ENCODE data around the gene GTSE1. TPM values are rescaled to one million over a fixed set of nuclear protein-coding genes. Genes with fewer than 3 reads are reported as not detected.

Gene GTSE1
- total RNA-seq, 1 experiment from 2014 or later = 46.1 TPM

GRCh38 chr22:46300491-46300890, 3.8 kb downstream of the GTSE1 start:
- H3K27ac ChIP-seq (ENCODE audit: low read depth, low read length) = no peak overlapping the region
- POLR2A ChIA-PET = no interaction called here
- no peak for ATAC-seq

GRCh38 chr22:46303347-46303965, 6.8 kb downstream of the GTSE1 start:
- intact Hi-C loops (cut with micrococcal nuclease) = no loop called here
- Histone ChIP-seq H4K20me1 (ENCODE audit: insufficient read depth) (no peaks in the 10 kb centered on the region), H3K9me3 (ENCODE audit: control insufficient read depth in 1 of 2, insufficient read depth in 1 of 2, low read depth in 1 of 2, low read length in 2 of 2) (no peaks in the 10 kb centered on the region), H3K4me2 (ENCODE audit: low read length) (no peak overlapping the region), H3K4me3 (replicated peaks in 1 of 2; ENCODE audit: low read depth in 1 of 2, low read length in 2 of 2) (no peak overlapping the region), H3K9me2 (ENCODE audit: insufficient read depth) (no peaks in the 10 kb centered on the region), H3K79me2 (ENCODE audit: insufficient read depth, low read length) (peaks cover 87% of the 10 kb centered on the region), H2AFZ (ENCODE audit: low read depth, low read length, poor library complexity, severe bottlenecking) (no peak overlapping the region), H3K4me1 (ENCODE audit: control insufficient read depth in 1 of 2, insufficient read depth in 2 of 2, low read length in 2 of 2) (peaks cover 3% of the 10 kb centered on the region in 2 experiments; a peak in 1 of 4 replicates), H3K27me3 (ENCODE audit: insufficient read depth, low read length) (no peaks in the 10 kb centered on the region), H3K36me3 (ENCODE audit: control insufficient read depth in 1 of 2, insufficient read depth in 2 of 2, low read length in 2 of 2) (peaks cover 10 to 37% of the 10 kb centered on the region in 2 experiments), H3K27ac (ENCODE audit: low read depth, low read length) (no peak overlapping the region), H3K9ac (ENCODE audit: low read length) (no peak overlapping the region)
- POLR2A ChIA-PET = no interaction called here
- DNase-seq (ENCODE audit: low read depth, low spot score) (no peak), ATAC-seq (no peak)
- no TSS peak for BruUV-seq (replicated peaks)
- RAD21 ChIA-PET (ENCODE audit: low non-redundant PET in 1 of 2, low total read pairs in 2 of 2, uncharacterized antibody in 2 of 2, unreplicated experiment in 2 of 2) = no interaction called here
- CTCF ChIA-PET = no interaction called here
- no peak for TF ChIP-seq EGR1 (IDR thresholded peaks at IDR 0.05; ENCODE audit: low read depth)
- TF ChIP-seq CTCF (IDR thresholded peaks at IDR 0.05 in 2 of 3, conservative IDR thresholded peaks at IDR 0.05 in 1 of 3; ENCODE audit: borderline replicate concordance in 1 of 3, insufficient read depth in 1 of 3, low read depth in 2 of 3, low read length in 2 of 3) = no peak
- TF ChIP-seq POLR2AphosphoS5 (IDR thresholded peaks at IDR 0.05; ENCODE audit: low read depth, low read length) = no peak
- TF ChIP-seq ZFX (IDR thresholded peaks at IDR 0.05) = no peak
- TF ChIP-seq YY1 (IDR thresholded peaks at IDR 0.05; ENCODE audit: extremely low read depth, insufficient replicate concordance, low read depth, low read length) = no peak
- no peak for TF ChIP-seq ZNF274 (IDR thresholded peaks at IDR 0.05; ENCODE audit: low read depth, low read length)
- TF ChIP-seq CEBPB (IDR thresholded peaks at IDR 0.05; ENCODE audit: low read depth) = no peak
- TF ChIP-seq ELF1 (IDR thresholded peaks at IDR 0.05; ENCODE audit: borderline replicate concordance, low read depth) = no peak

More at GRCh38 chr22:46300491-46300890, 3.8 kb downstream of the GTSE1 start:
- no peaks in the 10 kb centered on the region for H3K9me3 ChIP-seq (ENCODE audit: control insufficient read depth in 1 of 2, insufficient read depth in 1 of 2, low read depth in 1 of 2, low read length in 2 of 2)
- BruUV-seq (replicated peaks) = no TSS peak
- no peaks in the 10 kb centered on the region for H4K20me1 ChIP-seq (ENCODE audit: insufficient read depth)
- intact Hi-C loops (cut with micrococcal nuclease) = no loop called here
- peaks cover 13 to 20% of the 10 kb centered on the region in 2 experiments; a peak in 3 of 4 replicates for H3K4me1 ChIP-seq (ENCODE audit: control insufficient read depth in 1 of 2, insufficient read depth in 2 of 2, low read length in 2 of 2)
- no peak overlapping the region for H3K4me3 ChIP-seq (replicated peaks in 1 of 2; ENCODE audit: low read depth in 1 of 2, low read length in 2 of 2)
- TF ChIP-seq ZFX (IDR thresholded peaks at IDR 0.05) (no peak), ZNF274 (IDR thresholded peaks at IDR 0.05; ENCODE audit: low read depth, low read length) (no peak), CTCF (IDR thresholded peaks at IDR 0.05 in 2 of 3, conservative IDR thresholded peaks at IDR 0.05 in 1 of 3; ENCODE audit: borderline replicate concordance in 1 of 3, insufficient read depth in 1 of 3, low read depth in 2 of 3, low read length in 2 of 3) (no peak), FOSL1 (IDR thresholded peaks at IDR 0.05; ENCODE audit: low read depth) (no peak)
- RAD21 ChIA-PET (ENCODE audit: low non-redundant PET in 1 of 2, low total read pairs in 2 of 2, uncharacterized antibody in 2 of 2, unreplicated experiment in 2 of 2) = no interaction called here
- peaks cover 10 to 32% of the 10 kb centered on the region in 2 experiments; a peak in 3 of 4 replicates for H3K36me3 ChIP-seq (ENCODE audit: control insufficient read depth in 1 of 2, insufficient read depth in 2 of 2, low read length in 2 of 2)
- DNase-seq (ENCODE audit: low read depth, low spot score) = no peak
- no peak overlapping the region for H2AFZ ChIP-seq (ENCODE audit: low read depth, low read length, poor library complexity, severe bottlenecking)
- H3K27me3 ChIP-seq (ENCODE audit: insufficient read depth, low read length) = no peaks in the 10 kb centered on the region
- H3K4me2 ChIP-seq (ENCODE audit: low read length) = no peak overlapping the region
- CTCF ChIA-PET = no interaction called here
- peaks cover 78% of the 10 kb centered on the region for H3K79me2 ChIP-seq (ENCODE audit: insufficient read depth, low read length)
- no peaks in the 10 kb centered on the region for H3K9me2 ChIP-seq (ENCODE audit: insufficient read depth)
- no peak overlapping the region for H3K9ac ChIP-seq (ENCODE audit: low read length)
